ENCODE data around the gene RXRA. TPM values are rescaled to one million over a fixed set of nuclear protein-coding genes. Genes with fewer than 3 reads are reported as not detected.

Gene RXRA
- total RNA-seq, 1 donor from 2014 or later: 29.6 TPM

DNA sequence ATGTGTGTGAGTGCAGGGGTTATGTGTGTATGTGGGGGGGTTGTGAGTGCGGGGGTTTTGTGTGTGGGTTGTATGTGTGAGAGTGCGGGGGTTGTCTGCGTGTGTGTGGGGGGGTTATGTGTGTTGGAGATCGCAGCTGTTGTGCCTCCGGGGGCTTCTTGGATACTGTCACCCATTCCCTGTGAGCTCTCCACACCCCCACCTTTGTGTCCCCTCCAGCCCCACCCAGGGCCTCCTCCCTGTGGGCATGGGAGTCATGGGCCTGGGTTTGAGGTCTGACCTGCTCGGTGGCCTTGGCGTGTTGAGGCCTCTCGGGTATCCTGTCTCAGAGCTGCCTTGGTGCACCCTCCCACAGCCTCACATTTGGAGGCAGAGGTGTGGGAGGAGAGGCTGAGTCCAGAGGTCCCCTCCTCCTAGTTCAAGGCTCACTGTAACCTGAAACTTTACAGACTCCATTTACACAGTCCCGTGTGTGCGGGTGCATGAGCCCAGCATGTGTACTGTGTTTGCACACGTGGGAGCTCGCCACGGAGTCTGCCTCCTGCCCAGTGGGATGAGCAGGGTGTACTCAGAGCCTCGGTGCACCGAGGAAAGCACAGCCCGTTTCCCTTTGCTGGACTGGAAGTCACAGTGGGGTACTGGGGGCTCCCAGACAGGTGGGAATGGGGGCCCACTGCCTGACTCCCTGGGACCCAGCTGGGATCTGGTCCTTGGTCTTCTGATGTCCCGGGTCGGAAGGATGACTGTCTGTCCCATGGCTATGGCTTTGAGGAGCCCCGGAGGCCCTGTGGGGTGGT lies 43.4 kb downstream of the RXRA start:
- DNase-seq: no peak

DNA sequence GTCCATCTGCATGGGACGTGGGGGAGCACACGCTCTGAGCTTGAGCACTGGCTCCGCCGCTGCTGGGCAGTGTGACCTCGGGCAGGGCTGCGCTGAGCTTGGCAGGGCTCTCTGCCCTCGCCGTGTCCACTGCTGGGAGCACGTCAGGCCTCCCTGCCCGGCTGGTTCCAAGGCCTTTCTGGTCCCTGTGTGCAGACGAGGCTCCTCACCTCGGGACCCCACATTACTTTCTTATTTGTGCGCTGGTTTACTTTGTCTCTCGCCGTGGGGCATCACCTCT lies 43.9 kb downstream of the RXRA start:
- DNase-seq: no peak

DNA sequence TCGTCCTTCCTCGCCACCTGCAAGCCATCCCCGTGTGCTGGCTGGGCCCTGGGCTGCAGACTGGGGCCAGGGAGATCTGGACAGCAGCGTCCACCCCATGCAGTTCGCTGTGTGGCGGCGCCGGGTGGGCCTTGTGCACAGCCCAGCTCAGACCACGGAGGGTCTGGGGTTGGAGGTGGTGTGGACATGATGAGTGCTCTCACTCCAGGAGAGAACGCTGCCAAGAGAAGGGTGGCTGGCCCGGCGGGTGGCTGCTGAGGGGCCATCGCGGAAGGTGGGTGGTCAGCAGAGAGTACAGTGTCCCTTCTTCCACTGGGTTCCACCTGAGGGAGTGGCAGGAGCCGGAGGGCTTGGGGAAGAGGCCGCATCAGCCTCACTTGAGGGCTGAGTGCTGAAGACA lies 44.4 kb downstream of the RXRA start:
- no peak for DNase-seq

DNA sequence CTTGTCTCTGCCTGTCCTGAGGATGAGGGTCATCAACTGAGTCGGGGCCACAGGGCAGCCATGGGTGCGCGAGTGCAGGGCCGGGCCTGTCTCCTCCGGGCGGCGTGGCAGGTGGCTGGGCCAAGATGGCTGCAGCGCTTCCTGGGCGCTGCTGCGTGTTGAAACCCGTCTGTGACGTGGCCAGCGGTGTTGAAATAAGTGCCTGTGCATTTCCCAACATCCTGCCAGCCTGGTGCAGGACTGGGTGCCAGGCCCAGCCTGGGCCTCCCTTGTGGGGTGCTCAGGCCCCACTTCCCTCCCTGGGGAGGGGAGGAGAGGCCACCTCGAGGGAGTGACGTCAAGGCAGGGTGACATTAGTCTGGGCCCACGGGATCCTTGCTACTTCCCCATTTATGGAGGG lies 45.5 kb downstream of the RXRA start:
- no peak for DNase-seq

DNA sequence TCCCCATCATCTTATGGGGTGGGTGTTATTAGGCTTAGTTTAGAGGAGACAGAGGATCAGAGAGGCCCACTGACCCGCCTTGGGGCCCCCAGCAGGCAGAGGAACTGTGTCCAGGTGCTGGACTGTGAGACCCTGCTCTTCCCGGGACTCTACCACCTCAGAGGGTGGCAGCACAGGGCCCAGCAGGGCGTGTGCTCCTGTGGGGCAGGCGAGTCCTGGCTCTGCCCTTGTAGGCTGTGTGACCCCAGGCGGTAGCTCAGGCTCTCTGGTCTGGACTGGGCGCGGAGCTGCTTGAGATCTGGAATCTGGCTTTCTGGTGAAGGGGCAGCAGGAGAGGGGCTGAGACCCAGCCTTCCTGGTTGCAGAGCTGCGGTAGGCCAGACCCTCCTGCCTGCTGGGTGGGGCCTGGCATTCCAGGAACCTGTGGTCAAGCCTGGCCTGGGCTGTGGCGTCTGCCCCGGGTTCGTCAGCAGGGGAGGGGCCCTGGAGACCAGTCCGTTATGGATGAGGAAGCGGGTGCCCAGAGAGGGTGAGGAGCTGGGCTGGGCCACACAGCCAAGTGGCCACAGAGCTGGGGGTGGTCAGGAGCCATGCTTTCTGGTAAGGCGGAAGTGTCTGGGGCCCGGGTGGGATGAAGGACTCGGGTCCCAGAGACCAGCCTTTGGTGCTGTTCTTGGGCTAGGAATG lies 46.5 kb downstream of the RXRA start:
- DNase-seq: no peak

DNA sequence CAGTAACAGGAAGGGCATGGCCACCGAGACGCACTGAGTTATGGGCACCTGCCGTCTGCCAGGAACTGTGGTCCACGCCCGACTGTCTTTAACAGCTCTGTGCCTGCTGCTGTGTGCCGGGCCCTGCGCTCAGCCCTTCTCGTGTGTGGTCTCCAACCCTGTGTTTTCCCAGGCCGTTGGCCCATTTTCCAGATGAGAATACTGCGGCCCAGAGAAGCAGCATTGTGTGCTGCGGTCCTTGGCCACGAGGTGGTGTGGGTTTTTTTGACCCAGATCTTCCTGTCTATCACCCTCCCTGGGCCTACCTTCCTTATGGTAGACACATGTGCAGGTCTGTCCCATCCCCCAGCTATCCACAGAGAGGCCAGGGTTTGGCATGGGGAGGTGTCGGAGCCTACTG lies 47.0 kb downstream of the RXRA start:
- no peak for DNase-seq

DNA sequence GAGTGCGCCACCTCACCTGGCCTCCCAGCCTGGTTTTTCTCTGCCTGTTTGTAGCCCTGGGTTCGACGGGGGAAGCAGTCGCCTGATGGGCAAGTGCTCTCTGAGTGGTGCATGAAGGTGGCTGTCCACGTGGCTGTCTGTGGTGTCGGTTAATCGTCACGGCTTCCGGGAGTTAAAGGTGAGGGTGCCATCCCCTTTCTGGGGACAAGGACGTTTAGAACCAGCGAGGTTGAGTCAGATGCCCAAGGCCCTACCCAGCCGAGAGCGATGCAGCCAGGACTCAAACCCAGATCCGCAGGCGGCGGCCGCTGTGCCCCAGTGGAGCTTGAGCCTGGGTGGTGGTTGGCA lies 47.7 kb downstream of the RXRA start:
- DNase-seq: no peak

DNA sequence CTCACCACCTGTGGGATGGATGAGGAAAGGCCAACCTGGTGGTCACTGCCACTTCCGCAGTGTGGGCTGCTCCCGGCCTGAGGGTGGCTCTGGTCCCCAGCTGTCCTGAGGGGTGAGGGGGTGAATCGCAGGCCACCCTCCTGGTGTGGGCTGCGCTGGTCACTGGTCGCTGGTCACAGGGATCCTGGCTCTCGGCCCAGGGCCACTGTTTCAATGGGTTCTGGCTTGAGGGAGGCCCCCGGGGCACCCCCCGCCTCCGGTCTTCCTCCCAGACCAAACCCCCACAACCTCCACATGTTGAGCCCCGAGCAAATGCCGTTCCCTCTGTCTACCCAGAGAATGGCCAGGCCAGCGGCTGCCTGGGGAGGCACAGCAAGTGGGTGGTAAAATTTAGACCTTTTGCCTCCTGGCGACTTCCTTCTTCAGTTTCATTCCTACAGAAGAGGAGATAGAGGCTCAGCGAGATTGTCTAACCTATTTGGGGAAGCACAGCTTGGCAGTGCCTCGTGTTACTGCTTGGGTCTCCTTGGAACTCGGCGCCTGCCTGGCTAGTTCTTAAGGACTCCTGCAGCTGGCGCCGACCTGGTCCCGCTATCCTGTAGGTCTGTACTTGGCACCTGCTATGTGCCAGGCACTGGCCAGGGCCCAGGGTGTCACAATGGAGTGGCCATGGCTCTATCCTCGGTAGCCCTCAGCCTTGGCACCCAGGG lies 48.2 kb downstream of the RXRA start:
- no peak for DNase-seq

DNA sequence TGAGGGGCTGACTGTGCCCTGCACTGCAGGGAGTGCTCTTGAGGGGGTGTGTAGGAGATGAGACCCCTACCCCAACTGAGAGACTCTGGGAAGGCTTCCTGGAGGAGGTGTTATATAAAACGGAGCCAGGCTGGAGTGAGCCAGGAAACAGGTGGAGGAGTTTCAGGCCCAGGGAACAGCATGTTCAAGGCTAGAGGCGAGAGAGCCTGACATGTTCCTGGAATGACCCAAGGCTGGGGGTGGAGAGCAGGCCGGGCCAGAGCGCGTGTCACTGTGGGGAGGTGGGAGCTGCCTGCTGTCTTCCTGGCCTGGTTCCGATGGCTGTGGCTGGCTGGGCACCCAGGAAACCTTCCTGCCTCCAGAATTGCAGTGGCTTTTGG lies 48.7 kb downstream of the RXRA start:
- no peak for DNase-seq

DNA sequence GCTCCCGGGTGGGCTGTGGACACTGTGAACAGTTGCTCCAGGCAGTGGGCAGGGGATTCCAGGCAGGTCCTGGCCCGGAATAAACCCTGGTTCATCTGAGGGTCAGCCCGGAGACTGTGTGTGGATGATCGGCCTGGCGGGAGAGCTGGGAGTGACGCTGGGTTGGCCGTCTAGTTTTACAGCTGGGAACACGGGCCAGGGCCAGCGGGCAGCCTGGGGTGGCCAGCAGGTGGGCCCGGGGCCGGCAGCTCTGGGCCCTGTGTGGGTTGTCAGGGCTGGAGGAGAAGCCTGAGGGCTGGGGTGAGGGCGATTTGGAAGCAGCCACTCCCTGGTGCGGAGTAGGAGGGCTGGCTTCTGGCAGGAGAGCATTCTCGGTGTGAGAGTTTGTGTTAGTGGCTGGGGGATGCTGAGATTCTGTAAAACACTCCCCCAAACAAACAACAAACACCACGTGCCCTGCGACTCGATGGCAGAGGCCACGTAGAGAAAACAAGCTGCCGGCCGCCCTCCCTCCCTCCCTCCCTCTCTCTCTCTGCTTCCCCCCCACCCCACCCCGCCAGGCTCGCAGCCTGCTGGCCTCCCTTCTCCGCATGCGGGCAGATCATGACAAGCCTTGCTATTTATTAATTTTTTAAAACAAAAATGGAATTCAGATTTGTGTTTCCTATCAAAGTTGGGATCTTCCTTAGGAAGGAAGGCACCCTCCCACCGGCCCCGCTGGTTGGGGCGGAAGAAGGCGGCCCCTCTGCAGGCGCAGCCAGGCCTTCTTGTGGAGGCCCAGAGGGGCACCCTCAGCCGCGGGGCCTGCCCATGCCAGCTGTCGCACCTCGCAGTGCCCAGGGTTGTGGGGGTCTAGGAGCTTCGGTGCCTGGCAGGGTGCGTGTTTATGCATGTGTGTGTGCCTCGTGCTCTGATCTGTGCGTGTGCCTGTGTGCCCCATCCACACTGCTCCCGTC lies 49.5 kb downstream of the RXRA start:
- peak; percentile 55 for DNase-seq

DNA sequence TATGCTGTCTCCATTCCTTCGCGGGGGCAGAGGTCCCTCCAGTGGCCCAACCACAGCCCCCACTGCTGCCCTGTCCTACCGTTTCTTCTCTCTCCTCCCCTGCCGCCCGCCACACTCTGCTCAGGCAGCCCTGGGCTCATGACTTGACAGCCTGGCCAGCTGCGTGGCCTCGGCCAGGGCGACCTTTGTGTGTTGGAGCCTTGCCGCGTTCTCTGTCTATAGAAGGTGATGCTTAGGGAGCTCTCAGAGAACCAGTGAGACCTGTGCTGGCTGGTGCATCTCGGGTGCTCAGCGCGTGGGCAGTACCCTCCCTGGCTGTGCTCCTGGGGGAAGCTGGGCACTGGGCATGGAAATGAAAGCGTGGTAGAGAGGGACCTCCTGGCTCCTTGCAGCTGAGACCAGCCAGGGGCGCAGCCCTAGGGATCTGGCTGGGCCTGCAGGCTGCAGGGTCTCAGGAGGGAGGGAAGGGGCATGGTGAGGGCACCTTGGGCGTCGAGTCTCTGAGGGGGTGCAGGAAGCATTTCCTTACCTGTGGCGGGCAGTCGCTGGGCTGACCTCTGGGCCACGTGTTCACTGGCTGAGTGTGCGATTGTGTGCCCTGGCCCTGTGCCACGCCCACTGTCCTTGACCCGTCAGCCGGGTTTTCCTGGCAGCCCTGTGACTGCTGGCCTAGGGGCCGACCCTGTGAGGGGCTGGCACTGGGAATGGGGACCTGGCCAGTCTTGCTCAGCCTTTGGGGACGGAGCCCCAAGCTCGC lies 50.3 kb downstream of the RXRA start:
- DNase-seq: no peak

DNA sequence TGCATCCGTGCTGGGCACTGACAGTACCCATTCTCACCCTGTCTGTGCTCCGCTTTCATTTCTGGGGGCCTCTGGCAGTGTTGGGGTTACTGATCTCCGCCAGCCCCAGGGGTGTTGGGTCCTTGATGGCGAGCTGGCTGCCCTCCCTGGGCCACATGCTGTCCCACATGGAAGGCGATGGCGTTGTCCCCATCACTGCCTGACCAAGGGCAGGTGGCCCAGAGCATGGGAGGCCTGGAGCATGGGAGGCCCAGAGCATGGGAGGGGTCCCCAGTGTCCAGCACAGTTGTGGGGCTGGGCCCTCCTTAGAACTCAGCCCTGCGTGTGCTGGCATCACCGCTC lies 50.9 kb downstream of the RXRA start:
- DNase-seq: no peak

DNA sequence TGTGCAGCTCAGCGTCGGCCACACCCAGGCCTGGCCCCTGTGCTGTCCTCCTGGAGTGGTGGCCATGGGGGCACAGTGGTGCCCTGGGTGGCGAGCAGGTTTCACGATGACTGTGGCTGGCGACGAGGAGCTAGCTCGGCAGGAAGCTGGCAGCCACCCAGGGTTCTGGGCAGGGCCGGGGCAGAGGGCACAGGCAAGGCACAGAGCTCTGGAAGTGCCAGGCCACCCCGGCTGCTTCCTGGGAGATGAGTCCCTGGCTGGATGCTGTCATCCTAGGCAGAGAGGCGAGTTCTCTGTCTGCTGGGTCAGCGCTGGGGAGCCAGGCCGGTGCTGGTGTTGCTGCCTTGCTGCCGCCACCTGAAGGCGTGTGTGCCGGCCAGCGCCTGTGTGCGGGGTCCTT lies 51.7 kb downstream of the RXRA start:
- DNase-seq: no peak

DNA sequence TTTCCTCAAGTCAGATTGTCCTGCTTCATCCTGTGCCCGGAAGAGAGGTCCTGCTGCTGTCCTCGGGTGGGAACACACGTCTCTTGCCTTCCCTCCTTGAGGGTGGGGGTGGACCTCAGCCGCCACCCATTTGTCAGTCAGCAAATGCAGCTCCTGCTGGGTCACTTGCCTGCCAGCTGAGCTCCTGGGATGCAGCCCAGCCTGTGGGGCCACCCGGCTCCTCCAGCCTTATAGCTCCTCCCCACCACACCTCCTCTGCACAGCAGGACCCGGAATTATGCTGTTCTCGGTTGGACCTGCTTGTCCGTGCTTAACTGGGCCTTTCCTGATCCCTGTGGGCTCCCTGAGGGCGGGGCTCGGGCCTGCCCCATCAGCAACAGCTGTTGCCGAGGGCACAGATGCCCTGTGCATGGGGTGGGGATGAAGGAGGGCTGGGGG lies 52.7 kb downstream of the RXRA start:
- DNase-seq: peak; percentile 41

DNA sequence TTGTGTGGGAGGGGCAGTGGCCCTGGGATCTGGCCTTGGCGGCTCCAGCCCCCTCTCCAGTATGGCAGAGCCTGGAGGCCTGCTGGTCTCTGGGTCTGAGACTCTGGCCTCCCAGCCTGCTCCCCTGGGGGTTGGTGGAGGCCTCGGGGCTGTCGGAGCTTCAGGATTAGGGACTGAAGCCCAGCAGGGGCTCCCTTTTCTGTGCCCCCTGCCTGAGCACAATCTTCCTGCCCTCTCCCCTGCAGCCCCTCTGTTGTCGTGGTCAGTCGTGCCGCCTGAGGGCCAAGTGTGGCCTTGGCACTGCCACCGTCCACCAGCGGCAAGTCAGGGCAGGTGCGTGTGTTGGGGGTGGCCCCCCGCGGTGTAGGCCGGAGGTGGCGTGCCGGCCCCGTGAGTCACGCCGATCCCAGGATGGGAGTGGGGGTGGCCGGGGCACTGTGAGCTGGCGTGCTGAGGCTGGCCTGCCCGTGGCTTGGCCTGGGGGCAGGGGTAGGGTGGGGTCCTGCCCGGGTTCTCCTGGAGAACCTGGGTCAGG lies 53.6 kb downstream of the RXRA start:
- DNase-seq: no peak

DNA sequence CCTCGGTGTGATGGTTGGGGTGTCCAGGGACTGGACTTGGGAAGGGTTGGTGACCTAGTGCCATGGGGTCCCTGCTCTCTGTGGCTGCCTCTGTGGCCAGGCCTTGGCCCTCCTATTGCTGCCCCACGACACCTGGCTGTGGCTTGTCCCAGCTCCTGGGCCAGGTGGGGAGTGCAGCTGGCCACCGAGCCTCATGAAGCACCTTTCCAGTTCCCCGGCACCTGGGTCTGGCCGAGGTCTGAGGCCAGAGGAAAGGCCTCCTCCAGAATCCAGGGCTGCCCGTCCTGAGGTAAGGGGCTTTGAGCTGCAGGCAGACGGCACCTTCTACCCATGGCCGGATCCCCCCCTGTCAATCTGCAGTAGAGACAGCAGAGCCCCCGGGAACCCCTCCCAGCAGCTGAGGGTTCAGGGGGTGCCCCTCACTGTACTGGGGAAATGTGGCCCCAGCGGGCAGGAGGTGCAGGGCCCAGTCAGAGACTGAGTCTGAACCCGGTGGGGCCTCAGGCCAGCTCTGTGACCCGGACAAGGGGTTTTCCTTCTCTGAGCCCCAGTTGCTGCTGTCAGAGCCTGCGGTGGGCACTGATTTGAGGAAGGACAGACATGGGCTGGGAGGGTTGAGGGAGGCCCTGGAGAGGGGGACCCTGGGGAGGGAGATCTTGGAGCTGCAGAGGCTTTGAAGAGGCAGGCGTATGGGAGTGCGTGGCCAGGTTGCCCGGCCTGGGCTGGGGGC lies 54.5 kb downstream of the RXRA start:
- DNase-seq: no peak

DNA sequence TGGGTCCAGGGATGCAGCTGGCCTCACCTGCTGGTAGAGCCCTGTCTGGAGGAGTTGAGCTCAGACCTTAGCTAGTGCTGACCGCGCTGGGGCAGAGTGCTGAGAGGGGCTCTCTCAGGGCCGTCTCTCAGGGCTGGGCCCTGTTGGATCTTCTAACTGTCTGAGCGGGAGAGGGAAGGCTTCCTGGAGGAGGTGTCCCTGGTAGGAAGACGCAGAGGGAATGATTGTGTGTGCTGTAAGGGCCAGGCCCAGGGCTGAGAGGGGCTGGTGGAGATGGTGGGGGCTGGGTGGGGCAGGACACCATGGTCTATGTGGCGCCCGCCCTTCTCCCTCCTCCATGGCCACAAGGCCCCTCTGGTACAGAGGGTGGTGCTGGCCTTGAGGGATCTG lies 55.0 kb downstream of the RXRA start:
- DNase-seq: no peak

DNA sequence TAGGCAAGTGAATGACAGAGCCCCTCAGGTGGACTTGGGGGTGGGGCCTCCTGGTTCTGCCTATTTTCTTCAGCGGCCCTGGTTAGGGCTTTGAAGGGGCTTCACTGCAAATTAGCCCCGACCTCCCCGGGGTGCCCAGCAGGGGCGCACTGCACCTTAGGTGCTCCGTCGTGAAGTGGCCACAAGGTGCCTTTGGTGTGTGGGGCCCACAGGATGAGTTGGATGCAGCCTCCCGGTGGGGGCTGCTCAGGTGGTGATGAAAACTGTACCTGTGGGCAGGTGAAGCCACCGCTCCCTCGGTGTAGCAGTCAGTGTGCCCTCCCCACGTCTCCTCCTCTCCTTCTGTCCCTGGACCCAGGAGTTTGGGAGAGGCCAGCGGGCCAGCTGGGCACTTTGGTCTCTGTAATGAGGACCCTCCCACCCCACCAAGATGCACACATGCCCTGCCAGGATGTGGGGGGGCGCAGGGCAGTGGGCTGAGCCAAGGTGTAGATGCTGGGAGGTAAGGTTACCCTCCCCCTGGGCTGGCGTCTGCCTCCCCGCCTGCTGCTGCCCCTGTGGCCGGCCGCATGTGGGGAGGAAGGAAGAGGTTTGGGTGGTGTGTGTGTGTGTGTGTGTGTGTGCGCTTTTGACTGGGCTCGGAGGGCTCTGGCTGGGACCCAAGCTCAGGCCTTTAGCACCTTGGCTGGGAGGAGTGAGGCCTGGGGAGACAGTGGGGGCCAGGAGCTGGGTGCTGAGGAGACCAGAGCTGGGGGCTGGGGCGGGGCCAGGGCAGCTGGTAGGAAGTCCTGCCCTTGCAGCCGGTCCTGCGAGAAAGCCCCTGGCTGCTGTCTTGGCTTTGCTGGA lies 55.6 kb downstream of the RXRA start:
- no peak for DNase-seq

DNA sequence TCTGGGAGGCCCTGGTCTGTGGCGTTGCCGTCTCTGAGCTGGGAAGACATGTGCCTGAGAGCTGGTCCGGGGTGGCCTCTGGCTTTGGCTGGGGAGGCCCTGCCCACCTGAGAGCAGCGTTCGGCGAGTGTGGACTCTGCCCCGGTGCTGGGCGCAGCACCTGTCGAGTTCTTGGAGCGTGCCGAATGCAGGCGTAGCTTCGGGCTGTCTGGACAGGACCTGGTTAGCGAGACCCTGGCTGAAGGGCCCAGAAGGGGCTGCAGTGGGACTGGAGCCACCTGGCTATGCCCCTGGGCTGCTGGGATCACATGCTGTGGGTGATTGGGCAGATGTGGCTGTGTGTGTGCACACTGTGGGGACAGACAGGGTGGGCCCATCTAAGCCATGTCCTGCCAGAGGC lies 56.5 kb downstream of the RXRA start:
- DNase-seq: no peak

DNA sequence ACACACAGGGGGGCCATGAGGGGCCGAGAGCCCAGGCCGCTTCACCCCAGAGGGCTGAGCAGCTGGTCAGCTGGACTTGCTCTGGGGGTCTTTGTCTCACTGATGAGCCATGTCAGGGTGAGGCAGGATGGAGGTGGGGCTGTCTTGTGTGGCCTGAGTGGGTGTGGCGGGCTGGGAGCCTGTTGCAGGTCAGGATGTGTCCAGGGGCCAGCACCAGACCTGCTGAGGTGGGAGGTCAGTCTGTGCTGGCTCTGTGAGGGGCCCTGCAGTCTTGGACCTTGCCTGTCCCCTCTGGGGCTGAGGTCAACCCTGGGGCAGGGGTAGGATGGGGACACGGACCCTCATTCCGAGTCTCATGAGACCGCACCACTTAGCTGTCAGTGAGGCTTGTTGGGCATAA lies 56.9 kb downstream of the RXRA start:
- DNase-seq: no peak

Data from skin of body (tissue), 2 donors.